Skin epidermis (tissue), 12 donors: ENCODE measurements around the gene RAD51AP1.
A peak's percentile ranks its signal among the peaks of the same experiment; 100 is the strongest.
"Not testable (repeated sequence)": the region's sequence is repeated elsewhere in the genome, so short reads cannot be mapped to it uniquely, and the experiment has no call there.

Experiments
- H3K27ac ChIP-seq, 21 experiments: fragments of 200-600 bp; sonication (generic) in 11 of 21; one replicate each; pipeline ENCODE4 v1.5.0; 2020; ENCODE audit warnings: mild to moderate bottlenecking in 3 of 21, inconsistent platforms in 2 of 21, moderate library complexity in 2 of 21
- H3K4me3 ChIP-seq, 7 experiments: fragments of 200-600 bp; sonication (generic) in 2 of 7; one replicate each; pipeline ENCODE4 v1.5.0; 2020; ENCODE audit warnings: inconsistent platforms in 2 of 7, mild to moderate bottlenecking in 2 of 7, moderate library complexity in 1 of 7

Gene RAD51AP1, protein sequence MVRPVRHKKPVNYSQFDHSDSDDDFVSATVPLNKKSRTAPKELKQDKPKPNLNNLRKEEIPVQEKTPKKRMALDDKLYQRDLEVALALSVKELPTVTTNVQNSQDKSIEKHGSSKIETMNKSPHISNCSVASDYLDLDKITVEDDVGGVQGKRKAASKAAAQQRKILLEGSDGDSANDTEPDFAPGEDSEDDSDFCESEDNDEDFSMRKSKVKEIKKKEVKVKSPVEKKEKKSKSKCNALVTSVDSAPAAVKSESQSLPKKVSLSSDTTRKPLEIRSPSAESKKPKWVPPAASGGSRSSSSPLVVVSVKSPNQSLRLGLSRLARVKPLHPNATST

DNA sequence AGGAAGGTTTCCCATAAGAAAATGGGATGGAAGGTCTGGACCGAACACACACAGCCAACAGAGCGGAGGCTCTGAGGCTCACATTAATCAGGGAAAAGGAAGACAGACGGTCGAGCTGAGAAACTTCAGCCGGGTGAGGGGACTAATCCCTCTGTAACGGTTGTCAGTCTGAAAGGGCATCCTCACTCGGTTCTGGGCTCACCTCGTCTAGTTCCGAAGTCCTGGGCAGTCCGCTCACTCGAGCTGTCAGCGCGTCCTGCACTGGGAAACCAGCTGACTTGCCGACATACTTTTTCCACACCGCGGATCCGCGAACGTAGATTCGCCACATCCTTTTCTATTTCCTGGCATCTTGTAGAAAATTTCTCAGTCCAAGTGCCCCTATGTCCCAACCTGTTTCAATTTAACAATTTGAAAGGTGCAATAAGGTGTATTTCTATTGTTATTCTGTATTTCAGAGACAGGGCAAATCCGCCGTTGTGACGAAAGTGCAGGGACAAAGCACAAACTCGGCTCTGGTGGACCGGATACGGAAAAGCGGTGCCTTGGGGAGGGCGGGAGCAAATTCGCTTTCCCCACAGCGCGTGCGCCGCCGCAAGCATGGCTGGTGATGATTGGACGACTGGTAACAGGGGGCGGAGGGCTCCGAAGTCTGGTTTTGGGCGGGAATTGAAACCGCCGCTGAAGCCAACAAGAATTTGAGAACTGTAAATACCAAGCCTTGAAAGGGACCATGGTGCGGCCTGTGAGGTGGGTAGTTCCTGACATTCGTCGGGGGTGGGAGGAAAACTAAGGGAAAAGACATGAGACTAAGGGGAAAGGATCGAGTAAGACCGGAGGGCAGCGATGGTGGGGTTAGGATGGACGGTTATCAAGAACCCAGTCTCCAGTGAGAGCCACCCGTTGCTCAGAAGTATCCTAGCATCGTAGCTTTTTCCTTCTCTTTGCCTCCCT lies at the start of gene RAD51AP1:
Gene RAD51AP1, plus strand, starts transcription at position 684 of the 954 bp plus-strand sequence. Its CDS starts 50 bp downstream, at position 734.
- Histone ChIP-seq H3K27ac (peak within 1 kb of the TSS; percentile 91 to 99 (median 97)), H3K4me3 (peak within 1 kb of the TSS; percentile 65 to 79 (median 71))

DNA sequence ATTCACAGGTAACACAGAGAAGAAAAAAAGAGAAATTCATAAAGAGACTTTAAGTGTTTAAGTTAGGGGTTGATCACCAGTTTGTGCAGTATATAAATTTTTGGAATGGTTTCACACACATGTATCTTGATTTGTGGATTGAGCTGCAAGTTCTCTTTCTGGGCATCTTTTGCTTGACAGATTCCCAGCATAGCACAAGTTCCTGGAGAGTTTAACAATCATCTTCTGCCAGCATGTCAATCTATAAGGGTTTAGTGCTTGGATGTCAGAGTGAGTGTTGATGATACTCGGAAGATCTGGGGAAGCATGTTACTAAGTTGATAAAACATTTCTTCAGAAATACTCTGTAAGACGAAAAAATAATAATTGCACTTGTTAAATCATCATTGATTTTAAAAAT lies 49.1 kb upstream of the RAD51AP1 start:
- Histone ChIP-seq H3K4me3 (no peak overlapping the region), H3K27ac (no peak overlapping the region)

GRCh38 chr12:4490973-4491372 lies 47.7 kb upstream of the RAD51AP1 start:
- no peak overlapping the region for H3K4me3 ChIP-seq
- H3K27ac ChIP-seq, result no peak overlapping the region

DNA sequence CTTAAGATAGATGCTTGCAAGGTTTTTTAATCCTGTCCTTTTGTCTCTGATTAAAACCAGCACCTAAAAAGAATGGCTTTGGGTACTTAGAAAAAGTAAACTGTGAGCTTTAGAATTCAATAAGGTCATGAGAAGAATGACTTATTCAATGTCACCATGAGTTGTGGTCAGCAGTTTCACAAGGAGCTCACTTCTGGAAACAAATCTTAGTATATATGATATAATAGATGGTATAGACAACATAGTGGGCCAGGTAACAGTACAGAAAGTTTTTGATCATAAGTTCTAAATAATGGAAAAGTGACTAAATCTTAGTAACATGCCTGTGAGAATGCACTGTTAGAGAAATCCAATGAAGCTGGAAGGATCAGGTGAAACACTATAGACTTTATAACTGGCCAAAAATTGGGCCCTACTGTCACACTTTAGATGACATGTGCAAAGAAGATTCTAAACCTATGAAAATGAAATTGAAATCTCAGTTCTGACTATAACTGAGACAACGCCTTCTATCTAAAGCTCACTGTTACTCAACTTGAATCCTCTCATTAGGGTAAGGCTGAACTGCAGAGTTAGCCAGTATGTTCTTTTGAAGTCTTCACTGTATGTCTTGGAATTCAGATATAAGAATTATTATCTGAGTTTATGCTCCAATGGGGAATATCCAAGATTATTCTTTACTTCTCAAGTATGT lies 42.4 kb upstream of the RAD51AP1 start:
- no peak overlapping the region for H3K27ac ChIP-seq
- no peak overlapping the region for H3K4me3 ChIP-seq

DNA sequence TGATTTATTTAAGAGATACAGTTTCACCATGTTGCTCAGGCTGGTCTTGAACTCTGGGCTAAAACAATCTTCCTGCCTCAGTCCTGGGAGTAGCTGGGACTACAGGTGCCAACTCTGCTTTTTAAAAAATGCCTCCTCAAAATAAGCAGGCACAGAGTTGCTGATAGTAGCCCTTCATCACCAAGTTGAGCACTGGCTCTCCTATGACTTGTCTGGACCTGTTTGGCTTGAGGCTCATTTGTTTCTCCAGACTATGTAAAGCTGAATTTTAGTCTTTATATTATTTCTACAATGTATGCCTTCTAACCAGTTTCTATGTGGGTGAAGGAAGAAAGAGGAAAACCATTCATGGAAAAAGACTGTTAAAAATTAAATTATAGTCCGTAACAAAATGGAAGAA lies 39.5 kb upstream of the RAD51AP1 start:
- Histone ChIP-seq H3K27ac (no peak overlapping the region), H3K4me3 (no peak overlapping the region)

GRCh38 chr12:4505376-4505986 lies 33.2 kb upstream of the RAD51AP1 start:
- H3K4me3 ChIP-seq, result no peak overlapping the region
- no peak overlapping the region for H3K27ac ChIP-seq

- no peak overlapping the region for H3K27ac ChIP-seq
- no peak overlapping the region for H3K4me3 ChIP-seq
Measured at GRCh38 chr12:4506430-4506829, 32.3 kb upstream of the RAD51AP1 start.

DNA sequence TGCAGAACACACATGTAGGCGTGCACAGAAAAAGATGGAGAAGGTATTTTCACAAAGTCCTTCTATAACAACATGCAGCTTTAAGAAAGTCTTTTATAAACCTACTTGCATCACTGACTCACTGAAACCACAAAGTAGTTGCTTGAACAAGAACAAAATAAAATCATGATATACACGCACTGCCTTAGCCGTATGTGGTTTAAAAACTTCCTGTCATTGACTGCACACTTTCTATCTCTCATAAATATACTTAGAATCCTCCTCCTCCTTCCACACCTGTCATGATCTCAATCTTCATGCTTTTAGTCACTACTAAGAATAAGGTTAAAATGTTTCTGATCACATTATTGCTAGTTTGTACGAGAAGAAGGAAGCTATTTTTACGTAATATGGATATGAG lies 31.8 kb upstream of the RAD51AP1 start:
- Histone ChIP-seq H3K4me3 (no peak overlapping the region), H3K27ac (peak overlapping the region in 1 of 21 experiments; percentile 25)

- not testable (repeated sequence) for H3K4me3 ChIP-seq, H3K27ac ChIP-seq
Measured at GRCh38 chr12:4508503-4508902, 30.2 kb upstream of the RAD51AP1 start.

- not testable (repeated sequence) for H3K4me3 ChIP-seq, H3K27ac ChIP-seq
Measured at GRCh38 chr12:4509269-4509668, 29.4 kb upstream of the RAD51AP1 start.

DNA sequence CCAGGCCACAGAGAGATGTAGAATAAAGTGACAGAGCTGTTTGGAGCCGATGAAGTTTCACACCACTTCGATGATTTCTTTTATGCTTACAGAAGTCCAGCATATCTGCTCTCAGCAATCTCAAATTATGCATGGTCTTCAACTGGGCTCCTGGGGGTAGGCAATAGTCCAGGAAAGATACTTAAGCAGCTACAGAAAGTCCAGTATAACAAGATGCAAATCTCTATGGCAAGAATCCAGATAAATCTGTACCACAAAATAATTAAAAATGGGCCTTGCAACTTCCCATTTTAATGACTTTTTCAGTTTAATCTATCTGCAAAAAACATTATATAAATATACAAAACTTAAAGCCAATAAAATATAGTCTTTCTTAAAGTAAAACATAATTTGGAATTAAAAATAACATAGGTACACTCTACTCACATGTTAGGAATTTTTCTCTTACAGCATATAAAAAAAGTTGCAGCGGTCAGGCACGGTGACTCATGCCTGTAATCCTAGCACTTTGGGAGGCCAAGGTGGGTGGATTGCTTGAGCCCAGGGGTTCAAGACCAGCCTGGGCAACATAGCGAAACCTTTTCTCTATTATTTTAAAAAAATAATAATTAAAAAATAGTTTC lies 20.5 kb upstream of the RAD51AP1 start:
- H3K4me3 ChIP-seq, result no peak overlapping the region
- no peak overlapping the region for H3K27ac ChIP-seq

- not testable (repeated sequence) for H3K4me3 ChIP-seq, H3K27ac ChIP-seq
Measured at GRCh38 chr12:4523443-4523842, 15.2 kb upstream of the RAD51AP1 start.

DNA sequence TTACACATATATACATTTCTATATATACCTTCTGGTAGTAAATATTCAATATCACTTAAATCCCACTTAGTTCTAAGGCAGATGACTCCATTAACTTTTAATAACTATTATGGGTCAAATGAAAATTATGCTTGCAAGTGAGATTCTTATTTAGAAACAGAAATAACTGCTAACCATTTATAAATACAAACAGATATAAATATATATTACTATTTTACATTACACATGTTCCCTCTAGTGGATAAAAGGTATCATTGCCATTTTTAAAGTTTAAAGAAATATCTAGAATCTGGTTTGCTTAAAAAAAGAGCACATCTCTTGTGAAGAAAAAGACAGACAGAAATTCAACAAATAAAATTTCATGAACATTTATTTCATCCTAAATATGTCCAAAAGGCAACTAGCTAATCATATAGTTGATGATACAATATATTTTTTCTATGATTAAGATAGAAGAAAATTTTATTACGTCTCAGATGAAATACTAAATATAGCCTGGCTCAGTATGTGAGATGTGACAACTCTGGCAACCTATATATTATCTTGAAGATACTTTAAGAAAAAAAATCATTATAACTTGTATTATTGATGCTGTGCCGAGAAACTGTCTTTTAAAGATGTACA lies 11.7 kb upstream of the RAD51AP1 start:
- Histone ChIP-seq H3K27ac (no peak overlapping the region), H3K4me3 (no peak overlapping the region)

DNA sequence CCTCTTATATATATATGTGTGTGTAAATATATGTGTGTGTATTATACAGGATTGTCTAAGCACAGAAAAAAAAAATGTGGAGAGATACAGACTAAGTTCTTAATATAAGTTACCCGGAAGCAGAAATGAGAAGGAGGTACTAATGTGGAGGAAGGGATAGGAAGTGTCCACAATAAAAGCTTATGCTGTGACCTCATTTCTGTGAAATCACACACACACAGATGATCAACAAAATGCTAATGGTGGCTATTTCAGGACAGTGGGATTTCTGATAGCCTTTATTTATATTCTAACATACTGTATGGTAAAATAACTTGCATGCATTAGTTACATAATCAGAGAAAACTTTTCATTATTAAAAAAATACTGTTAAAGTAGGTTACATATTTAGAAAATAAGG lies 8.5 kb upstream of the RAD51AP1 start:
- Histone ChIP-seq H3K27ac (no peak overlapping the region), H3K4me3 (no peak overlapping the region)

DNA sequence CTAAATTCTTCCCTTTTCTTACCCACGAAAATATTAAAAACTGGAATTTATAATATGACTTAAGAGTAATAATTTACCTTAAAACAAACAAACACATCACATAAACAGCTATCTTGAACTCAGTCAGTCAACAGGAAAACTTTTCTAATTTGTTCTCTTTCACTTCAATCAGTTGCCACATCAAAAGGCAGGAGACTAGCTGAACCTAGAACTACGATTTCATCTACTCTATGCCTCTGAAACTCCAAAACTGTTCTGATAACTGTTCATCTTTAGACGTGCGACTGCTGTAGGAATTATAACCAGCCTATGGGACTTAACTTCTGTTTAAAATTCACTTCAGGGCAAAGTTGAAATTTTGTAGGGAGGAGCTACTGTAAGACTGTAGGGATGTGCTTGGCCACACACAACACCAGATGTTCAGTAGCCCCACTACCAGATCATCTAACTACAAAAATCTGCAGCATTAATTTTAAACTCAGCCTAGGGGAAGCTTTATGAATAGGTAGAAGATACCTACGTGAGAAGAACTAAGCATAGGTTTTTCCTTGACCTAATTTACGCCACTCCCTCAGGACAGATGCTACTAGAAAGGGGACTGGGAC lies 7.6 kb upstream of the RAD51AP1 start:
- peak overlapping the region in 1 of 21 experiments; percentile 8 for H3K27ac ChIP-seq
- H3K4me3 ChIP-seq, result no peak overlapping the region

- no peak overlapping the region for H3K27ac ChIP-seq
- H3K4me3 ChIP-seq, result no peak overlapping the region
Measured at GRCh38 chr12:4535092-4535491, 3.6 kb upstream of the RAD51AP1 start.

- no peak overlapping the region for H3K4me3 ChIP-seq
- no peak overlapping the region for H3K27ac ChIP-seq
Measured at GRCh38 chr12:4535871-4536270, 2.8 kb upstream of the RAD51AP1 start.

DNA sequence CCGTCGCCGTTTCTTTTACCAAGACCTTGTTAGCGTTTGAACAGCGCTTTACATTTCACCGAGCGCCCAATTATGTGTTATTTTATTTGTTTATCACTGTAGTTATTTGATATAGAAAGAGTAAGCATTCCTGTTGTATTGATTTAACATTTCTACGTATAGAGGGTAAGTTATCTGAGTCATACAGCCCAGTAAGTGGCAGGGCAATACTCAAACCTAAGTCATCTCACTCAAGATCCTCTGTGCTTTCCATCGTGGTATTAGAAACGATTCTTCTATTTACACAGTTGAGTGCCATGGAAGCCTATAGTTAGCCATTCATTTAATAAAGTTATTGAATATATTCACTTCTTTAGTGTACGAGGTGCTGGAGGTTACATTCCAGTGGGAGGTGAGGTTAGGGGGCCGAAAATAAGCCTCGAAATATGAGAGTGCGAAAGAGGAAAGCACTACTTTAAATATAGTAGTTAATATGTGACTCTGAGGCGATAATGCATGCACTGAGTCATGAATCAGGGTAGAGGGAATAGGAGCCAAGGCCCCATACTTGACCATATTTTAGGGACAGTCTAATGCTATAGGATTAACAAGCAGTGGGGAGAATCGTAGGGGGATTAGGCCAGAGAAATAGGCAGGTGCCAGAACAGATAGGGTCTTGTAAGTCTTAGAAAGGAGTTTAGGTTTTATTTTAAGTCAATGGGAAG lies 629 bp downstream of the RAD51AP1 start:
- peak overlapping the region in 11 of 21 experiments; percentile 2 to 99 (median 97) for H3K27ac ChIP-seq
- peak overlapping the region; percentile 65 to 79 (median 71) for H3K4me3 ChIP-seq
